KMS-11 (cell line): ENCODE measurements around the gene NGEF.

ENCODE experiments used
- H2AFZ ChIP-seq: fragments of 200-600 bp; sonication (generic); 2 replicates; pipeline ENCODE4 v1.6.1; 2016; ENCODE audit warnings: antibody characterized with exemption, mixed run types, low read depth
- H3K27ac ChIP-seq: fragments of 200-600 bp; sonication (generic); 2 replicates; pipeline ENCODE4 v1.6.1; 2016; ENCODE audit warnings: mild to moderate bottlenecking, mixed run types
- H3K27me3 ChIP-seq: fragments of 200-600 bp; sonication (generic); 2 replicates; pipeline ENCODE4 v1.6.1; 2017; ENCODE audit warnings: mild to moderate bottlenecking, low read depth, mixed run types, moderate library complexity; ENCODE audit not compliant: insufficient read depth
- H3K36me3 ChIP-seq: fragments of 200-600 bp; sonication (generic); 2 replicates; pipeline ENCODE4 v1.6.1; 2017; ENCODE audit warnings: mild to moderate bottlenecking, mixed run types; ENCODE audit not compliant: insufficient read depth
- H3K4me1 ChIP-seq: fragments of 200-600 bp; sonication (generic); 2 replicates; pipeline ENCODE4 v1.6.1; 2016; ENCODE audit warnings: mild to moderate bottlenecking, low read depth, mixed run types; ENCODE audit not compliant: poor library complexity, severe bottlenecking
- H3K4me2 ChIP-seq: fragments of 200-600 bp; sonication (generic); 2 replicates; pipeline ENCODE4 v1.7.0; 2016; ENCODE audit warnings: mild to moderate bottlenecking, mixed run types
- H3K4me3 ChIP-seq: fragments of 200-600 bp; sonication (generic); IDR thresholded peaks from 2 replicates; pipeline ENCODE4 v1.6.1; 2017; ENCODE audit warnings: low read depth, low read length, mixed read lengths; ENCODE audit not compliant: insufficient read depth
- H3K79me2 ChIP-seq: fragments of 200-600 bp; sonication (generic); 2 replicates; pipeline ENCODE4 v1.6.1; 2016; ENCODE audit warnings: low read depth, mixed run types; ENCODE audit not compliant: insufficient read depth
- H3K9ac ChIP-seq: fragments of 200-600 bp; sonication (generic); 2 replicates; pipeline ENCODE4 v1.6.1; 2016; ENCODE audit warnings: mild to moderate bottlenecking, mixed run types
- H4K20me1 ChIP-seq: fragments of 200-600 bp; sonication (generic); 2 replicates; pipeline ENCODE4 v1.6.1; 2016; ENCODE audit warnings: mild to moderate bottlenecking, mixed run types; ENCODE audit not compliant: insufficient read depth
- TF ChIP-seq, protein P1 (sequence below): fragments of 200-600 bp; sonication (generic); conservative IDR thresholded peaks from 2 replicates; pipeline ENCODE4 v1.6.1; 2017; ENCODE audit warnings: low read depth, mild to moderate bottlenecking, antibody characterized with exemption, low read length, moderate library complexity, mixed read lengths

Gene NGEF

DNA sequence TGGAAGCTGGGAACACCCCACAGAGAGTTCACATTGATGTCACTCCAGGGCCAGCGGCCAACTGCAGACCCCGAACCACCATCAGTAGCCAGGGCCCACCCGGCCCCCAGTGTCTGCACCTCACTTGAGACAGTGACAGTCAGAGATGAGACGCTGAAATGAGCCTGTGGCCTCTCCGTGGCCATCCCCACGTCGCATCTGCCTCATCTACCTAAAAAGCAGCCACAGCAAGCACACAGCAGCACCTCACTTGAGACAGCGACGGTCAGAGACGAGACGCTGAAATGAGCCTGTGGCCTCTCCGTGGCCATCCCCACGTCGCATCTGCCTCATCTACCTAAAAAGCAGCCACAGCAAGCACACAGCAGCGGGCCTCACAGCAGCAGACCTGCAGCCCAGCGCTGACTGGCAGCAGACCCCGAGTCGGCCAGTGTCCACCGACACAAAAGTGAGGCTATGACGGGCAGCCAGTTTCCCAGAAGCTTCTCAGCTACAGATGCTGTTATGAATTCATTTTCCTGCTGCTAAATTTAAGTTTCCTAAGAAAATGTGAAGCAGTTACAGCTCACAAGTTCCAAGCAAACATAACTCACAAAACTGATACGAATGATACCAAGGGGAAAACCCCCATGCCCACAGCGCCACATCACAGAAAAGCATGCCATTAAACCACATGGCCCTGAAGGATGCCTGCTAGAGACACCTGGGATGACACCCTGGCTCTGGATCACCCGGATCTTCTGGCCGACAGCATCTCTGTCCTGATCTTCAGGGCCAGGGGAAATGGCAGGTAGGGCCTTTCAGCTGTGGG lies 115.3 kb downstream of the NGEF start:
- Histone ChIP-seq H3K79me2 (no peaks in the 10 kb centered on the region), H3K27ac (no peak overlapping the region), H4K20me1 (no peaks in the 10 kb centered on the region), H3K4me3 (no peak overlapping the region), H3K9ac (no peak overlapping the region), H3K4me2 (no peak overlapping the region), H3K4me1 (no peaks in the 10 kb centered on the region), H2AFZ (no peak overlapping the region), H3K36me3 (no peaks in the 10 kb centered on the region), H3K27me3 (no peaks in the 10 kb centered on the region)
- TF ChIP-seq, protein P1, sequence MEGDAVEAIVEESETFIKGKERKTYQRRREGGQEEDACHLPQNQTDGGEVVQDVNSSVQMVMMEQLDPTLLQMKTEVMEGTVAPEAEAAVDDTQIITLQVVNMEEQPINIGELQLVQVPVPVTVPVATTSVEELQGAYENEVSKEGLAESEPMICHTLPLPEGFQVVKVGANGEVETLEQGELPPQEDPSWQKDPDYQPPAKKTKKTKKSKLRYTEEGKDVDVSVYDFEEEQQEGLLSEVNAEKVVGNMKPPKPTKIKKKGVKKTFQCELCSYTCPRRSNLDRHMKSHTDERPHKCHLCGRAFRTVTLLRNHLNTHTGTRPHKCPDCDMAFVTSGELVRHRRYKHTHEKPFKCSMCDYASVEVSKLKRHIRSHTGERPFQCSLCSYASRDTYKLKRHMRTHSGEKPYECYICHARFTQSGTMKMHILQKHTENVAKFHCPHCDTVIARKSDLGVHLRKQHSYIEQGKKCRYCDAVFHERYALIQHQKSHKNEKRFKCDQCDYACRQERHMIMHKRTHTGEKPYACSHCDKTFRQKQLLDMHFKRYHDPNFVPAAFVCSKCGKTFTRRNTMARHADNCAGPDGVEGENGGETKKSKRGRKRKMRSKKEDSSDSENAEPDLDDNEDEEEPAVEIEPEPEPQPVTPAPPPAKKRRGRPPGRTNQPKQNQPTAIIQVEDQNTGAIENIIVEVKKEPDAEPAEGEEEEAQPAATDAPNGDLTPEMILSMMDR: no peak

DNA sequence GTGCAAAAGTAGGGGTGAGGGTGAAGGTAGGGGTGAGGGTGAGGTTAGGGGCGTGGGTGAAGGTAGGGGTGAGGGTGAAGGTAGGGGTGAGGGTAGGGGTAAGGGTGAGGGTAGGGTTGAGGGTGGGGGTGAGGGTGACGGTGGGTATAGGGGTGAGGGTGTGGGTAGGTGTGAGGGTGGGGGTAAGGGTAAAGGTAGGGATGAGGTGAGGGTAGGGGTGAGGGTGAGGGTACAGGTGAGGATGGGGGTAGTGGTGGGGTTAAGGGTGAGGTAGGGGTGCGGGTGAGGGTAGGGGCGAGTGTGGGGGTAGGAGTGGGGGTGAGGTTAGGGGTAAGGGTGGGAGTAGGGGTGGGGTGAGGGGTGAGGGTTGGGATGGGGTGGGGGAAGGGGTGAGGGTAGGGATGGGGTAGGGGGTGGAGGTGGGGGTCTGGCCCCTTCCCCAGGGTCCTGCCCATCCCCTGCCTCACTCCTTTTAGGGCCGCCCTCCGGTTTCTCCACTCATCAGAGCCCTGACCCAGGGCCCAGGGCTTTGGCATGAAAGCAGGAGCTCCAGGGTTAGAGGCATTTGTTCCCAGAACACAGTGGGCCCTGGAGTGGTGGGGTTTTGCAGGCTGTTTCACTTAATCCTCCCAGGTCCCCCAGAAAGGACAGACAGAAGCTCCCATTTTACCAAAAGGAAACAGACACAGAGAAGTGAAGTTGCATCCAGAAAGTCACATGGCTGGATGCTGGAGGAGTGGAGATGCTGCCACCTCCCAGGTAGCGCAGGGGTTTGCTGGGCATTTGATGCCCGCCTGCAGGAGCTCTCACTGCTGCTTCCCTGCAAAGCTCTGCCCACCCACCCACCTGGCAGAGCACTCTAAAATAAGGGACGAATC lies 116.1 kb downstream of the NGEF start:
- Histone ChIP-seq H3K27me3 (no peaks in the 10 kb centered on the region), H3K4me1 (no peaks in the 10 kb centered on the region), H3K4me3 (no peak overlapping the region), H3K4me2 (no peak overlapping the region), H3K36me3 (no peaks in the 10 kb centered on the region), H2AFZ (no peak overlapping the region), H3K27ac (no peak overlapping the region), H4K20me1 (no peaks in the 10 kb centered on the region), H3K79me2 (no peaks in the 10 kb centered on the region), H3K9ac (no peak overlapping the region)
- TF ChIP-seq, protein P1: no peak

DNA sequence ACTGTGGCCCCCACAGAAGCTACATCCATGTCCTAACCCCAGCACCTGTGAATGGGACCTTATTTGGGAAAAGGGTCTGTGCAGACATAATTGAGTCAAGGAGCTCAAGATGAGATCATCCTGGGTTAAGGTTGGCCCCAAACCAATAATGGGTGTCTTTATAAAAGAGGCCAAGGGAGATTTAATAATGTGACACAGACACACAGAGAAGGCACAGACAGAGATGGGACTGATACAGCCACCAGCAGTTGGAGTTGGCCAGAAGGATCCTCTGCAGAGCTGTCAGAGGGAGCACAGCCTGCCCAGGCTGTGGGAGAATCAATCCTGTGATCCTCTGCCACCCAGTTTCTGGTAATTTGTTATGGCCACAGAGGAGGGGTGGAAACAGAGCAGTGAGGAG lies 116.9 kb downstream of the NGEF start:
- Histone ChIP-seq H3K79me2 (no peaks in the 10 kb centered on the region), H3K27ac (no peak overlapping the region), H3K4me3 (no peak overlapping the region), H3K27me3 (no peaks in the 10 kb centered on the region), H3K36me3 (no peaks in the 10 kb centered on the region), H2AFZ (no peak overlapping the region), H4K20me1 (no peaks in the 10 kb centered on the region), H3K4me2 (no peak overlapping the region), H3K4me1 (no peaks in the 10 kb centered on the region), H3K9ac (no peak overlapping the region)
- TF ChIP-seq, protein P1: no peak

DNA sequence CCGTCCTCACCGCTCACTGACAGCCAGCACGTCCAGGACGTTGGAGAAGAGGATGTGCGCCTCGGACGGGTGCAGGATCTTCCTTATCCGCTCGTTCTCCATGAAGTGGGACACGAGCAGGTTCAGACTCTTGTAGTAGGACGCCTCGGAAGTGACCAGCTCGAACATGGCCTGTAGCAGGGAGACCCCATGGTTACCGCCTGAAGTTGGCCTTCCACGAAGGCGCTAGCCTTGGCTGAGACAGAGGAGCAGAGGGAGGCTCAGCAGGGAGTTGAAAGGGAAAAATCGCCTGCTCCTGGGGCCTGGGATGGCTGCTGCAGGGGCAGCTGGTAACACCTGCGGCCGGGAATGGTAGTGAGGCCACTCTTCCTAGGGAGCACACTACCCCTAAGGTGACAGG lies 118.3 kb downstream of the NGEF start:
- H3K36me3 ChIP-seq: no peaks in the 10 kb centered on the region
- H4K20me1 ChIP-seq: no peaks in the 10 kb centered on the region
- H3K4me3 ChIP-seq: no peak overlapping the region
- H3K4me1 ChIP-seq: no peaks in the 10 kb centered on the region
- TF ChIP-seq, protein P1: no peak
- H3K27ac ChIP-seq: no peak overlapping the region
- H3K4me2 ChIP-seq: no peak overlapping the region
- H3K79me2 ChIP-seq: no peaks in the 10 kb centered on the region
- H3K9ac ChIP-seq: no peak overlapping the region
- H2AFZ ChIP-seq: no peak overlapping the region
- H3K27me3 ChIP-seq: no peaks in the 10 kb centered on the region
